GF-D8 (cell line): ENCODE data around the gene TUBA4A.
"Not testable (repeated sequence)": the region's sequence is repeated elsewhere in the genome, so short reads cannot be mapped to it uniquely, and the experiment has no call there.

Experiments
- DNase-seq: peaks from one replicate; lab custom pipeline; 2025; lab: John Stamatoyannopoulos, UW

Gene TUBA4A

GRCh38 chr2:219268294-219268693 is 14.6 kb upstream of the TUBA4A start:
- no peak for DNase-seq

- DNase-seq = no peak
Observed at GRCh38 chr2:219266886-219267285, 13.2 kb upstream of the TUBA4A start.

GRCh38 chr2:219266232-219266631 is 12.5 kb upstream of the TUBA4A start:
- DNase-seq = no peak

- DNase-seq = no peak
Observed at GRCh38 chr2:219261024-219261855, 7.5 kb upstream of the TUBA4A start.

GRCh38 chr2:219258942-219259341 is 5.2 kb upstream of the TUBA4A start:
- DNase-seq = not testable (repeated sequence)

- DNase-seq = peak; percentile 75
Observed at GRCh38 chr2:219254590-219255201, 978 bp upstream of the TUBA4A start.

GRCh38 chr2:219252900-219253752 is 592 bp downstream of the TUBA4A start, which contains the start of gene TUBA4B:
TSS of gene TUBA4B (plus strand) at chr2:219253243. CDS start at chr2:219253408, 165 bp downstream.
- DNase-seq = peak; percentile 46

- no peak for DNase-seq
Observed at GRCh38 chr2:219252570-219252899, 1.2 kb downstream of the TUBA4A start.

GRCh38 chr2:219252084-219252483 is 1.6 kb downstream of the TUBA4A start:
- no peak for DNase-seq

GRCh38 chr2:219251656-219252055 is 2.1 kb downstream of the TUBA4A start:
- DNase-seq = no peak

GRCh38 chr2:219250049-219250781 is 3.5 kb downstream of the TUBA4A start:
- peak; percentile 79 for DNase-seq

- DNase-seq = peak; percentile 80
Observed at GRCh38 chr2:219249203-219249980, 4.3 kb downstream of the TUBA4A start.

- no peak for DNase-seq
Observed at GRCh38 chr2:219248845-219249202, 4.9 kb downstream of the TUBA4A start.

GRCh38 chr2:219247678-219248642 is 5.8 kb downstream of the TUBA4A start:
- DNase-seq = peak; percentile 67

- no peak for DNase-seq
Observed at GRCh38 chr2:219246559-219246958, 7.2 kb downstream of the TUBA4A start.

GRCh38 chr2:219245899-219246230 is 7.9 kb downstream of the TUBA4A start:
- no peak for DNase-seq

- peak; percentile 30 for DNase-seq
Observed at GRCh38 chr2:219245148-219245898, 8.4 kb downstream of the TUBA4A start, which contains the start of the genes GLB1L and STK16. TSS of gene GLB1L (minus strand) at chr2:219245444. CDS start at chr2:219243573, 1,871 bp downstream. TSS of gene STK16 (plus strand) at chr2:219245479. CDS start at chr2:219246000, 521 bp downstream.

GRCh38 chr2:219244789-219245147 is 8.9 kb downstream of the TUBA4A start:
- DNase-seq = no peak

- no peak for DNase-seq
Observed at GRCh38 chr2:219243291-219243761, 10.4 kb downstream of the TUBA4A start.
